Astrocyte of the spinal cord (primary cell): ENCODE results near the gene CAPN13.

Experiments
- DNase-seq: peaks from one replicate; pipeline ENCODE4 v3.0.0; 2011; ENCODE audit warnings: low read depth, low spot score
- H3K4me3 ChIP-seq: 2 replicates; pipeline ENCODE4 v1.5.1; 2011; ENCODE audit warnings: low read depth, mild to moderate bottlenecking, low read length, moderate library complexity
- CTCF ChIP-seq: IDR thresholded peaks from 2 replicates; pipeline ENCODE4 v1.5.1; 2012; ENCODE audit warnings: low read depth, mild to moderate bottlenecking, low read length, inconsistent platforms
- in situ Hi-C: cut with HindIII; loops from 2 replicates; pipeline ENCODE4 v1.10.0; 2017; ENCODE audit warnings: low sequenced_read_pairs

Gene CAPN13

GRCh38 chr2:30714811-30715709 is 92.2 kb downstream of the CAPN13 start:
- no peak for DNase-seq
- H3K4me3 ChIP-seq = no peak overlapping the region
- TF ChIP-seq CTCF = no peak
- in situ Hi-C loops = no loop called here

- no peak for TF ChIP-seq CTCF
- in situ Hi-C loops = no loop called here
- DNase-seq = no peak
- no peak overlapping the region for H3K4me3 ChIP-seq
These were observed 93.5 kb downstream of the CAPN13 start for GRCh38 chr2:30713698-30714097.

GRCh38 chr2:30711646-30712085 is 95.6 kb downstream of the CAPN13 start:
- no peak overlapping the region for H3K4me3 ChIP-seq
- in situ Hi-C loops = no loop called here
- peak; percentile 89 for DNase-seq
- TF ChIP-seq CTCF = peak; percentile 100

- no peak overlapping the region for H3K4me3 ChIP-seq
- DNase-seq = no peak
- TF ChIP-seq CTCF = no peak
- in situ Hi-C loops = no loop called here
These were observed 96.8 kb downstream of the CAPN13 start for GRCh38 chr2:30710461-30710860.

- DNase-seq = no peak
- in situ Hi-C loops = no loop called here
- TF ChIP-seq CTCF = no peak
- H3K4me3 ChIP-seq = no peak overlapping the region
These were observed 97.2 kb downstream of the CAPN13 start for GRCh38 chr2:30710016-30710415.

- in situ Hi-C loops = no loop called here
- DNase-seq = no peak
- no peak overlapping the region for H3K4me3 ChIP-seq
- no peak for TF ChIP-seq CTCF
These were observed 97.7 kb downstream of the CAPN13 start for GRCh38 chr2:30709516-30709915.
